ENCODE results near the gene SCNN1A.

Gene SCNN1A

DNA sequence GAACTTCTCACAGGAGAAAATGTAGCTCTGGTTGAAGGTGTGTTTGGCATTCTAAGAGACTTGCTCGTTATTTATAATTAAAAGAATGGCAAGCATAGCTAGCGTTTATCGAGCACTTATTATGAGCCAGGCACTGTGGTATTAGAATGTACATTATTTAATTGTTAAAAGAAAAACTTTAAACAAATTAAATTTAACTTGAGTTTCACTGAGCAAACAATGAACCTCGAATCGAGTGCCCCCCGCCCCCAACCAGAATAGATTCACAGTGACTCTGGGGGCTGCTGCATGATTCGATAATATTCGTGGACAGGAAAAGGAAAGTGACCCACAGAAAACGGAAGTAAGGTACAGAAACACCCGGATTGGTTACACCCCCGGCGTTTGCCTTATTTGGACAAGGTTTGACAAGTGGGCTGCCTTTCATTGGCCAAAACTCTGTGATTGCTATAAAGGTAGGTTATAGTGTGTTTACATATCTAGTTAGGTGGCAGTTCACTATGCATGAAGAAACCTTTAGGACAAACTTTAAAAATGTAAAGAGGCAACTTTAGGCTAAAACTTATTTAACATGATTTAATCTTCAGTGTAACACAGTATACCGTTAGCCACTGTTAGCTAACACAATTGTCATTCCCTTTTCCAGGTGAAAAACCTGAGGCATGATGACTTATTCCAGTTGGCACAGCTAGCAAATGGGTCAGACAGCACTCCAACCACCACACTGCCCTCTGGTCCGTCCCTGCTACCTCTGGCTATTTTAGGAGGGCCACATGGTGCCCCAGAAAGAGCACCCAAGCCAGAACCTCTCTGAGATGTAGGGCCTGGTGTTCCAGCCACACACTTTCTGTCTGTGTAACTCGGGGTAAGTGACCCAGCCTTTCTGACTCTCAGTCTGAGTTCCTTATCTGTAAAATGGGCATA is 7.1 kb downstream of the SCNN1A start:
- peak; percentile 46 for DNase-seq

DNA sequence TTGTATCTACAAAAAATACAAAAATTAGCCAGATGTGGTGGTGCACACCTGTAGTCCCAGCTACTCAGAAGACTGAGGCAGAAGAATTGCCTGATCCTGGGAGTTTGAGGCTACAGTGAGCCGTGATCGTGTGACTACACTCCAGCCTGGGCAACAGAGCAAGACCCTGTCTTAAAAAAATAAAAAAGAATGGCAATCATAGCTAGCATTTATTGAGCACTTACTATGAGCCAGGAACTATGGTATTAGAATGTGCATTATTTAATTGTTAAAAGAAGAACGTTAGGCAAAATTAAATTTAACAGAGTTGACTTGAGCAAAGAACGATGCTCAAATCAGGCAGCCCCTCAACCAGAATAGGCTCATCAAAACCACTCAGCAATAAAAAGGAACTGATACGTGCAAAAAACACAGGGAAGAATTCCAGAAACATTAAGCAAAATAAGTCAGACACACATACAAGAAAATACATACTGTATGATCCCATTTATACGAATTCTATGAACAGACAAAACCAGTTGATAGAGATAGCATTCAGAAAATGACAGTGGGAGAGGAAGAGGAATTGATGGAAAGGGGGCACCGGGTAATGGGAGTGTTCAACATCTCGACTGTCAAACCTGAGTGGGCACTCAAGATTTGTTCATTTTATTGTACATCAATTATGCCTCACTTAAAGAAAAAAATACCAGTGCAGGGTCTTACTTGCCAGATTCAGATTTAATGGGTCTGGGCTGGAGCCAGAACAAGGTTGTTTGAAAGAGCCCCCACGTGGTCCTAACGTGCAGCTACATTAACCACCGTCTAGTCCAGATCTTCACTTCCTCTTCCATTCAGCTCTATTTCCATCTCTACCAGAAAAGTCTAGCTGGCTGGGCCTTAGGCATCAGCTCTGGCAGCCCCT is 8.0 kb downstream of the SCNN1A start:
- peak; percentile 45 for DNase-seq

DNA sequence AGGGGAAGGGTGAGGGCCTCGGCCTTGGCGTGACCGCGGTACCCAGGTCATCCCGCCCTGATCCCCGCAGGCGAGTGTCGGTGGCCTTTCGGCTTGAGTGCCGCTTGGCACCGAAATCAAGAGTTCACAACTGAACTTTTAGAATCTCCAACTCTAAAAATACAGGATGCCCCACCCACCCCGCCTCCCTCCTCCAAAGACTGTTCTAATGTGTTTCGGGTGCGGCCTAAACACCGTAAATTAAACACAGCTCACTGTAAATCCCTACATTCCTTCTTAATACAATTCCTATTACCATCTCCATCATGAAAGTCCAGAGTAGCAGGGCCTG is 11.4 kb downstream of the SCNN1A start:
- peak; percentile 40 for DNase-seq

DNA sequence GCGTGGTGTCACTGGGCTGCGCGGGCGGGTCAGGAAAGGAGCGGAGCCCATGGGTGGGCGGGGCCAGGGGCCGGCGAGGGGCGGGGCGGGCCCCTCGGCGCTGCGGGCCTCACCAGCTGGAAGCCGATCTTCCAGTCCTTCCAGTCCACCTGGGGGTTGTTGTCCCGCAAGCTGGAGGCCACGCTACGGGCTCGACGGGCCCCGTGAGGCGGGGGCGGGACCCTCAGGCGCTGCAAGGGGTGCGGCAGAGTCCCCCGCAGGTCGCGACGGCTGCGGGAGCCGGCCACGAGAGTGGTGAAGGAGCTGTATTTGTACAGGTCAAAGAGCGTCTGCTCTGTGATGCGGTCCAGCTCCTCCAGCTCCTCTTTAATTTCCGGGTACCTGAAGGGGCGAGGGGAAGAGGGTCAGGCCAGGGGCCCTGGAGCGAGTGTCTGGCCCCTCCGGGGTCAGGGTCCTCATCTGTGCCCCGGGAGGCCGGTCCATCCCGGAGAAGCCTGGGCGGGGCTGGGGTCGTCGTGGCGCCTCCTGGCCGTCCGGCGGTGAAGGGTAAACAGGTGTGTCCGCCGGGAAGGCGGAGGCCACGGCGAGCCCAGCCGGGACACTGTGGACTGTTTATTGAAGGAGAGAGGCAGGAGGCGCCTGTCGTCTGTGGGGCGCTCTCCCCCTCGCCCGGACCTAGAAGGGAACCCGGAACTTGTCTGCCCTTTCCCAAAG is 11.9 kb downstream of the SCNN1A start:
- peak; percentile 76 for DNase-seq

DNA sequence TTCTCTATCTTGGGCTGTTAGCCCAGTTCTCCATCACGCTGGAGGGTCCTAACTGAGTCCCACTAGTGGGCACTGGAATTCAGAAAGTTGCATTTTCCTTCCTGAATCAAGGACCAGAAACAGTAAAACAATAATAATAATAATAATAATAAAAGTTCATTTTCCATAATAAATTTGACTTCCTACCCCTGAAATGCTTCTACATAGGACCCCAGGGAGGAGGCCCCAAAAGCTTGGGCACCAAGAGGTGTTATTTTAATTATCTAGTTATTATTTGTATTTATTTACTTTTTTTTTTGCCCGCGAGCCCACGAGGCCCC is 12.4 kb downstream of the SCNN1A start:
- no peak for DNase-seq

DNA sequence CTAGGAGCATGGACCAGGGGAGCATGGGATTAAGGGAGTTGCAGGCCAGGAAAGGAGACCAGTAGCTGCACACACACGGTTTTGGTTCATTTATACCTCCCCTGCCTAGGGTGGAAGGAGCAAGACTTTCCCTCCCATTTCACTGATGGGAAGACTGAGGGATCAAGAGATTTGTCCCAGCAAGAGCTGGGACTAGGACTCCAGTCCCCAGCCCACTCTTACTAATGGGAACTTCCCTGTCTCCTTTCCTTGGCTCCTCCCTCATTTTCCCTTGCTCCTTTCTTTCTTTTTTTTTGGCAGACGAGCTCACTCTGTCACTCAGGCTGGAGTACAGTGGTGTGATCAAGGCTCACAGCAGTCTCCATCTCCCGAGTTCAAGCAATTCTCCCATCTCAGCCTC is 13.0 kb downstream of the SCNN1A start:
- no peak for DNase-seq

DNA sequence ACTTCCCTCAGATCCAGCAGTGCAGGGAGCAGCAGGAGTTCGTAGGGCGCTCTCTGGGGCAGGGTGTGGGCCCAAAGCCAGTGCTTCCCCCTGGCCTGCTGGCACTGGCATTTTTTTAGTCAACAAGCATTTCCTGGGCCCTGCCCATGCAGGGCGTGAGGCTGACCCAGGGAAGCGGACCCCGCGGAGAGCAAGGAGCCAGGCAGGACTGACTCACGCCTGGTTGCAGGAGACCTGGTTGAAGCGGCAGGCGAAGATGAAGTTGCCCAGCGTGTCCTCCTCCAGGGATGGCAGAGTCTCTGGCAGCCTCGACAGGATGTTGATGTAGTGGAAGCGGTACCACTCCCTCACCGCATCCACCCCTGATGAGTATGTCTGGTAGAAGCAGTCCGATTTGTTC is 13.5 kb downstream of the SCNN1A start:
- DNase-seq: no peak

DNA sequence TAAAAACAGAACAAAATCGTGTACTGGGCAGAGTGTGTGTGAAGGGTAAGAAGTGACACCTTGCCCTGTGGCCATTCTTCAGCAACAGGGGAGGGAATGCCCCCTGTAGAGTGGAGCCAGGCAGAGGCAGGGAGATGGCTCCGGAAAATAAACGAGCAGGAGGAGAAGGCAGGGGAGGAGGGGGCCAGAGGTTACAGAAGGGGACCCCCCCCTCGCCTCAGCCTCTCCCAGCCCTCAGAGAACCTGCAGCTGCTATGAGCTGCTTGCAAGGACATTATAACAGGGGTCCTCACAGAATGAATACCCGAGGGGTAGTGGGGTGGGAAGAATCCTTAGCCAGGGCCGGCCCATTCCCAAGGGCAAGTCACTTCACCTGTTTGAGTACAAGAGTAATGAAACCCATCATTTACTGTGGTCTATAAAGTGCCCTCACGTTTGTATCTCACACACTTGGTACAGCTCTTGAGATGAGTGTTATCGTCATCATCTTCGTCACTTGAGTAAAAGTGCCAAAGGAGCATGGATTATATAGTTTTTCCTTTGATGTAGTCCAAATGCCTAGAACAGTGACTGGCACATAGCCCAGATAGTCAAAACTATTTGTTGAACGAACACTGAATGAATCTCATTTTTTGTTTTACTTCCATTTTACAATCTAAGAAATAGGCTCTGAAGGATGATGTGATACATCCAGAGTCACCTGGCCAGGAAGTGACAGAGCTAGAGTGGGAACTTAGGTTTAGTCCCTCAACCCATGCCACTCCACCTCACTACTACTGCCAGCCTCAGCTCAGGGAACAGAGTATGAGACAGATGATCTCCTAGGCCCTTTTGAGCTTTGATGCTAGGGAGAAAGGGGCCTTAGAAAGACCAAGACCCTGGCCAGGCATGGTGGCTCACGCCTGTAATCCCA is 14.5 kb downstream of the SCNN1A start:
- DNase-seq: peak; percentile 36

DNA sequence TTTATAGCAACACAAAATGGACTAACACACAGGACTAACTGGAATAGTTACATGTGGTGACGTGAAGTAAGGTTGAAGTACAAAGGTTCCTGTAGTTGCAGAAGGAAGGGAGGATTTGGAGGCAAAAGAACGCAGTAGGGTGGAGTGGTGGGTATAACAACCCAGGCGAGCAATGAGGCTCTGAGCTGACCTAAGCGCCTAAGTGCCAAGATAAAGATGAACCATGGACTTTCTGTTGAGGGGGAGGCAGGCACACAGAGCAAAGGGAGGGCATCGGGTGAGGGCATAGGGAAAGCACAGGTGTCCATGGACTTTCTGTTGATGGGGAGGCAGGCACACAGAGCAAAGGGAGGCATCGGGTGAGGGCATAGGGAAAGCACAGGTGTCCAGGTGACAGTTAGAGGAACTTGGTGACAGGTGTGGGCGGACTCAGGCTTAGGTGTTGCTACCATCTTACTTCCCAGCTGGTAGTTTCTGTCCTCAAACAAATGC is 15.2 kb downstream of the SCNN1A start:
- DNase-seq: no peak

DNA sequence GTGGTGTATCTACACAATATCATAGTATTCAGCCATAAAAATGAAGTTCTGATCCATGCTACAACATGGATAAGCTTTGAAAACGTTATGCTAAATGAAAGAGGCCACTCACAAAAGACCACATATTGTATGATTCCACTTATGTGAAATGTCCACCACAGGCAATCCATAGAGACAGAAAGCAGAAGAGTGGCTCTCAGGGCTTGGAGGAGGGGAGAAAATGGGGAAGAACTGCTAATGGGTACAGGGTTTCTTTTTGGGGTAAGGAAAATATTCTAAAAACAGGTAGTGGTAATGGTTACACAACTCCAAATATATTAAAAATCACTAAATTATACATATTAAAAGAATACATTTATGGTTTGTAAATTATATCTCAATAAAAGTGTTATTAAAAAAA is 16.5 kb downstream of the SCNN1A start:
- DNase-seq: no peak

DNA sequence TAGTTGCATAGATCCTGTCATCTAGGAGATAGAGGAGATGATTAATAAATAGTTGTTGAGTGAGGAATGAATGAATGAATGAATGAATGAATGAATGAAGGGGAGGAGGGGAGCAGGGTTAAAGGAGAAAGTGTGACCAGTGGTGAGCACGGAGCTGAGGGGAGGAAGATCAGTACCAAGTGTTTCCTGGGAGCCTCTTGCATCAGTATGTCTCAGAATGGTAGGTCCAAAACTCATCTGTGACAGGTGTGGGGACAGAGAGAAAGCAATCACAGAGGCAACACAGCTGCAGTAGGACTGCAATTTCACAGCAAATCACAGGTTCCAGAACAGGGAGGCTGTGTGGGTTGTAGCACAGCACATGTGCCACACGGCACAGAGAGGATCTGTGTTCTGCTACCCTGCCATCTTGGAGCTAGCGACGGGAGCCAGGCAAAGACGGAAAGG is 19.0 kb downstream of the SCNN1A start:
- no peak for DNase-seq

DNA sequence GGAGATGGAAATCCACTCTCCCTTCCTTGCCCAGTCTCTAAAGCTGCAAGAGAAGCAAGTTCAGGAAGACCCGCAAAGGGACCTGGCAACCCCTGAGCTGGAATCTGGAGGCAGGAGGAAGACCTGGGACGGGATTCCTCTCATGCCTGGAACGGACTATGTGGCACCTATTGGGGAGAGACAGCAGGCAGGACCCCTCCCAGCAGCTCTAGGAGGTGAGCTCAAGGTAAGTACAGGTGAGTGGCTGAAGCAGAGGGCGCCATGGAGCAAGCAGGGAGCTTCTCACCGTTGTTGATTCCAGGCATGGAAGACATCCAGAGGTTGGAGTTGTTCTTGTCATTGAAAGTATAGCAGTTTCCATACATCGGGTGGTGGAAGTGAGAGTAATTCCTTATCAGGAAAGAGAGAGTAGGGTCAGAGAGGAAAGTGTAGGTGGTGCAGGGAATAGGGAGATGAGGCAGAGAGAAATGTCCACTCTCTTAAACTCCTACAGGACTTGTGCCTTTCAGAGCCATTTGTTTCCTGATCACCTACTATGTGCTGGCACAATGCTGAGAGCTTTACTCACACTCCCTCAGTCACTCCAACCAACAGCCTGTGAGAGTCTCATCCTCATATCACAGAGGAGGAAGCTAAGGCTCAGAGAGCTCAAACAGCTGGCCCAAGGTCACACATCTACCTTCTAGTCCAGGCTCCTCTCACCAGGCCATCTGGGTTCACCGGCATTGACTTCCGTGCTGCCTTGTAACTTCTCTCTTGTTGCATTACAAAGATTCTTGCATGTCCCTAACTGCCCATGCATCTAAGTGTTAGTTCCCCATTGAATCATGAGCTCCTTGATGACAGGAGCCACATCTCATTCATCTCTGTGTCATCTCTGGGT is 19.6 kb downstream of the SCNN1A start:
- no peak for DNase-seq

DNA sequence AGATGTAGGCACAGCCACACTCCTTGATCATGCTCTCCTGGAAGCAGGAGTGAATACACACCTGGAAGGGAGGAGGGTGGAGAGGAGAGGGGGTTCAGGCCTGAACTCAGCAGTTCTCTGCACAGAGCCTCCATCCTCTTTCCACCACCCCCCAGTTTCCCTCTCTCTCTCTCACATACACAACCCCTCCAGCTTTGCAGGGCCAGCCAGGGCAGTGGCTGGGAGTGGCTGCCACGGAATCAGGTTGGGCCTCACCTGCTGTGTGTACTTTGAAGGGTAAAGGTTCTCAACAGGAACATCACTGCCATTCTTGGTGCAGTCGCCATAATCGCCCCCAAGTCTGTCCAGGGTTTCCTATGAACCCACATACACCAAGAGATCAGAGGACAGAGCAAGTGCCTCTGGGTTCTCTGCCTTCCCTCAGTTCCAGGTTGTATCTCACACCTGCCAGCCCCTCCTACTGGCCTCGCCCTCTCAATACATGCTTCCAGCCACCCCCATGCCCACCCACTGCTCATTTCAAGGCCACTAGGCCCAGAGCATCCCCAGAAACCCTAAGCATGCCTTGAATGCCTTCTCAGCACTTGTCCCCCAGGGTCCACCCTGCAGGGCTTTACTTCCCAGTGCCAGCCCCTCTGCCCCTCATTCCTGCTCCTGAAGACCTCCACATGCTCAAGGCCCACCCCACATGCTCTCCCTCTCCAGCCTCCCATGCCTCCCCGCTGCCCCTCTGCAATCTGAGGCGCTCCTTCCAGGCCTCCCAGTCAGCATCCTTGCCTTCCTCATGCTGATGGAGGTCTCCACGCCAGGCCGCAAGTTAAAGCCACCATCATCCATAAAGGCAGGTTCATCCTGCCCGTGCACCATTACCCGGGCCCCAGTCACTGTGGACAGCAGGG is 20.6 kb downstream of the SCNN1A start:
- DNase-seq: no peak

DNA sequence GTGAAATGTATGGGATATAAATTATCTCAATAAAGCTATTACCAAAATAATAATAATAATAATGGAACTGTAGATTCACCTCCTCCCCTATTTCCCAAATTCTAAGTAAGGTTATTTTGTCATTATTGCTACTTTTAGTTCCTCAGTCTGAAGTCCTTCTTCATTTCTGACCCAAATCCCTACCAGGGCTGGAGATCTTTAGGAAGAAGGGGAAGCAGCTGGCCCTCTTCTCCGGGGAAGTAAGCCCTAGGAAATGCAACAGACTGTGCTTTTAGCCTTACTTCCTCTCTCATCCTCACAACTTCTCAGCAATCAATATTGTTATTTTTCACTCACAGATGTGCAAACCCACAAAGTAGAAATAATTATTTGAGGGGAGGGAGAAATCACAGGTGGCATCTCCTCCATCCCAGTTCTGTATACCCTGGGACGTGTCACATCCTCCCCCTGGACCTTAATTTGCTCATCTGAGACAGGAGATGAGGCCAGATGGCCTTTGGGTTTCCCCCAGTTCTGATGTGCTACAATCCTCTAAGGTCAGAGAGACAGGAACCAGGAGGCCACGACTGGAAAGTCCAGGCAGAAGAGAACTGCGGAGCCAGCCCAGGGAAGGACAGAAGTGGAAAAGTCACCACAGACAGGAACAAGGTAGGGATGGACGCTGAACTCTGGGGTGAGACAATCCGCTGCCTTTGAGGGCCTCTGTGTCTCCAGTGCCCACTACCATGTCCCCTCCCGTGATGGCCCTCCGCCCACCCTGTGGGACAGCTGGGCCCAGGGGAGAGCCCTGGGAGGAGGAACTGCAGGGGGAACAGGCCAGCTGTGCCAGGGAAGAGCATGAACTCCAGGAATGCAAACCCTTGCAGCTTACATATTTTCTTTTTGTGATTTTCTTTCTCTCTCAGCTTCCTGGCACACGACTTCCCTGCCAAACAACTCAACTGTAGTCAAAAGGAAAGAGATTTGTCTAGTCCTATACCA is 22.9 kb downstream of the SCNN1A start:
- no peak for DNase-seq

DNA sequence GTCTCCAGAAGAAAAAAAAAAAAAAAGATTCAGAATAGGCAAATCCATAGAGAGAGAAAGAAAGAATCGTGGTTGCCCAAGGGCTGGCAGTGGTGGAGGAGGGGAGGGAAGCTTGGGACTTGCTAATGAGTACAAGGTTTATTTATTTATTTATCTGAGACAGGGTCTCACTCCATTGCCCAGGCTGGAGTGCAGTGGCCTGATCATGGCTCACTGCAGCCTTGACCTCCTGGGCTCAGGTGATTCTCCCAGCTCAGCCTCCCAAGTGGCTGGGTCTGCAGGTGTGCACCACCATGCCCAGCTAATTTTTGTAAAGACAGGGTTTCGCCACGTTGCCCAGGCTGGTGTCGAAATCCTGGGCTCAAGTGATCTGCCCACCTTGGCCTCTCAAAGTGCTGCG is 23.7 kb downstream of the SCNN1A start:
- no peak for DNase-seq

DNA sequence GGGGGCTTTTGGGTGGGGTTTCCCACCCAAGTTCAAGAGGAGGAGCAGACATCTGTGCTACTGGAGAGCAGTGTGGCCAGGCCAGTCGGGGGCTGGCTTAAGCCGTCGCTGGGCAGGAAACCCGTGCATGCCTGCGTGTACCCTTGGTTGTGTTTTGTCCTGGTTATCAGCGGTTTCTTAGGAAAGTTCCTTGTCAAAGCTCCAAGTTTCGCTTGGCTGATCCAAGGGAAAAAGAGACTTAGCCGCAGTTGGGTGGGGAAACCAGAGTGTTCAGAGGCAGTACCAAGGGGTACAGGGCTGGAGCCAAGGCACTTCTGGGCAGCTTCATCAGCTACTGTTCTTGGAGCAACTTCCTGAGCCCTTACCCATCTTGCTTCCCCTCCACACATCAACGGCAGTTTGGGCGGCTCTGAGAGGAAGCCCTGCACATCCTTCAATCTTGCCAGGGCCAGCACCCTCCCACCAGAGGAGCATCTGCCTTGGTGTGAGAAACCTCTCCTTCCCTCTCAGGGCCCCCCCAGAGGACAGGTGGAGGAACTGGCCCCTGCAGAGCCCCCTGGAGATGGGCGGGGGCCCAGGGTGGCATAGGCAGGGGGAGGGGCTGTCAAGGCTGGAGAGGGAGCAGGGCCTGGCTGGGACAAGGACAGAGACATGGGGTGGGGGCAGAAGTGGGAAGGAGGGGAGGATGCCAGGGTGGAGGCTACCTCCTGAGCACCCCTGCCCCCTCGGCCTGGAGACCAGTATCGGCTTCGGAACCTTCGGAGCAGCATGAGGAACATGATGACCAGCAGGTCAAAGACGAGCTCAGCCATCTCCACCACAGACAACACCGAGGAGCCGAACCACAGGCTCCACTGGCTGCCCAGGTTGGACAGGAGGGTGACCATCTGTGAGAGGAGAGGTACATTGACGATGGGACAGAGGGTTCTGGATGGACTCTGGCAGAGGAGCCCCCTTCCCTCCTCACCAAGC is 27.7 kb downstream of the SCNN1A start:
- no peak for DNase-seq

DNA sequence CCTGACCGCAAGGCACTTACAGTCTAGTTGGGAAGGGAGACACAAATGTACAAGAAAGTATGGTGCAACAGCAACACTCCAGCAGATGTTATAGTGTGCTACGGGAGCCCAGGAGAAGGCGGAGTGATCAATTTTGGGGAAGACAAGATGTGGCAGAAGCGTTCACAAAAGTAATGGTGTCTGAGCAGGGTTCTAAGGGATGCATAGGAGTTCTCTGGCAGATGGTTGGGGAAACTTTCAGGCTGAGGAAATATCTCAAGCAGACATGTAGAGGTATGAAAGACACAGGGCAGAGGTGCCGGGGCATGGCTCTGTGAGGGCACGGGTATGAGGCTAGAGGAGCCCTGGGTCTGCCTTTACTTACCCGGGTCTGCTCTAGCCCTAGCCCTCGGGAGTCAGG is 28.4 kb downstream of the SCNN1A start:
- DNase-seq: no peak

All from activated CD4-positive, alpha-beta T cell treated with anti-CD3 and anti-CD28 coated beads for 48 hours (primary cell).